HG02840 (cell line): ENCODE measurements around the gene PKP2.
"Not testable (repeated sequence)": the region's sequence is repeated elsewhere in the genome, so short reads cannot be mapped to it uniquely, and the experiment has no call there.

Experiments
- ATAC-seq: cut with Tn5 transposase; IDR thresholded peaks from one replicate; pipeline ENCODE4 v1.9.1; 2021; ENCODE audit warnings: mild to moderate bottlenecking, moderate library complexity, moderate number of reproducible peaks; ENCODE audit not compliant: unreplicated experiment, low FRiP score

The PKP2 gene

DNA sequence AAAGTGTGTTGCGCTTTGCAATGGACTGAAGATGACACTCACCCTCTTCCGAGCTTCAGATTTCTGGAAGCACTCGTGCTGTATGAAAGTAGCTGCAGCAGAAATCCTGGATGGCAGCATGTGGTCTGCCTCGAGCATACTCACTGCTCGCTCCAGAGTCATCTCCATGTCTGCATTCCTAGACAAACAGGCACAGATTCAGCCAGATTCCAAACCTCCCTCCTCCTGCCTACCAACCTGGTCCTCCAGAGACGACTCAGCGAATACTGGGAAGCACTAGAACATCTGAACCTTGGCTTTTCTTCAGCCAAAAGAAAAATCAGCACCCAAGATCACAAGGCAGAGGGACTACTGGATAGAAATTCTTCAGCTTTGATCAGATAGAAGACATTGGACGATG is 27.7 kb downstream of the PKP2 start:
- ATAC-seq: no peak

DNA sequence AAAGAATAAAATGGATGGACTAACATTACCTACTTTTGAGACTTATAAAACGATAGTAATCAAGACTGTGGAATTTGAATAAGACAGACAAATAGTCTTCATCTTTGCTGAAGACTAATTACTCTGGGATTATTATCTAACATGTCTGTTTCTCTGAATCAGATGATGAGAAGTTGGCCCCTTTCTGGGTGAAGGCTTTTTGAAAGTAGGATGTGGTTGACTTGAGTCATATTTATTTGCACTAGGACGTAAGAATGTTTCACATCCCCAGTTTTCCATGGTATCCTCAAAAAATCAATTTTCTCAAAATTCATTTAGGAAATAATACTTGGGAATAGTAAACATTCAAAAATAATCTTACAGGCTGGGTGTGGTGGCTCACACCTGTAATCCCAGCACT is 31.8 kb downstream of the PKP2 start:
- no peak for ATAC-seq

DNA sequence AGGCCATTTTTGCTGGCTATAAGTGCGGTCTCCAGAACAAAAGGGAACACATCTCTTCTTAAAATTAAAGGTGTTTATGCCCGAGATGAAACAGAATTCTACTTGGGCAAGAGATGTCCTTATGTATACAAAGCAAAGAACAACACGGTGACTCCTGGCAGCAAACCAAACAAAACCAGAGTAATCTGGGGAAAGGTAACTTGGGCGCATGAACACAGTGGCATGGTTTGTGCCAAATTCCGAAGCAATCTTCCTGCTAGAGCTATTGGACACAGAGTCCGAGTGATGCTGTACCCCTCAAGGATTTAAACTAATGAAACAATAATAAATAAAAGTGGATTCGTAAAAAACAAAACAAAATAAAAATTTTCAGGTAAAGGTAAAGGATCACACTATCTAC is 33.4 kb downstream of the PKP2 start:
- no peak for ATAC-seq

DNA sequence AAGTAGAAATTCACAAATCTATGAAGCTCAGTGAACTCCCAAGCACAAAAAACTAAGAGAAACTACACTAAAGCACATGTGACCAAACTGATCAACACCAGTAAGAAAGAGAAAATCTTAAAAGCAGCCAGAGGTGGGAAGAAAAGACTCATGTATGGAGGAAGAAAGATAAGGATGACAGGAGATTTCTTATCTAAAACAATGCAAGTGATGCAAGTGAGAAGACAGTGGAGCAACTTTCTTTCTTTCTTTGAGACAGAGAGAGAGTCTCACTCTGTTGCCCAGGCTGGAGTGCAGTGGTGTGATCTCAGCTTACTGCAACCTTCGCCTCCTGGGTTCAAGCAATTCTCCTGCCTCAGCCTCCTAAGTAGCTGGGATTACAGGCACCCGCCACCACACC is 34.9 kb downstream of the PKP2 start:
- ATAC-seq: not testable (repeated sequence)

DNA sequence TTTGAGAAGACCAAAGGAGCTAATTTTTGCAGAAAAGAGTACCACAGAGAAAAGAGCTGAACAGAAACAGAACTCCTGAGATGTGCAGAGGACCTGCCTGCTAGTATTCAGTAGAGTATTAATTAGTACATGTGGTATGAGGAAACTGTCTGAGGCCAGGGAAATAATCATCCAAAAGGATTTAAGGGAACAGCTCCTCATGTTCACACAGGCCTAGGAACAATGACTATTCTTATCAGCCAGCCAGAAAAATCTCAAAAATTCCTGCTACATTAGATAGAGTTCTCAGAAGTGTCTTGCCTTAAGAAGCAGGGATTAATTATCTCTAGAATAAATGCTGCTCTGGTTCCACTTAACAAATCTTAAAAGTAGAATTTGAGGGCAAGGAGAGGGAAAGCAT is 36.4 kb downstream of the PKP2 start:
- ATAC-seq: no peak

DNA sequence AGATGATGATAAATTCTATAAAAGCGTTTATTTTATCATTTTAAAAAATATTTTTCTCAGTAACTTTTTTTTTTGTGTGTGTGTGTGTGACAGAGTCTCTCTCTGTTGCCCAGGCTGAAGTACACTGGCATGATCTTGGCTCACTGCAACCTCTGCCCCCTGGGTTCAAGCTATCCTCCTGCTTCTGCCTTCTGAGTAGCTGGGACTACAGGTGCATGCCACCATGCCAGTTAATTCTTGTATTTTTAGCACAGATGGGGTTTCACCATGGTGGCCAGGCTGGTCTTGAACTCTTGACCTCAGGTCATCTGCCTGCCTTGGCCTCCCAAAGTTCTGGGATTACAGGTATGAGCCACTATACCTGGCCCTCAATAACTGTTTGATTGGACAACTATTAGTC is 37.2 kb downstream of the PKP2 start:
- ATAC-seq: no peak

DNA sequence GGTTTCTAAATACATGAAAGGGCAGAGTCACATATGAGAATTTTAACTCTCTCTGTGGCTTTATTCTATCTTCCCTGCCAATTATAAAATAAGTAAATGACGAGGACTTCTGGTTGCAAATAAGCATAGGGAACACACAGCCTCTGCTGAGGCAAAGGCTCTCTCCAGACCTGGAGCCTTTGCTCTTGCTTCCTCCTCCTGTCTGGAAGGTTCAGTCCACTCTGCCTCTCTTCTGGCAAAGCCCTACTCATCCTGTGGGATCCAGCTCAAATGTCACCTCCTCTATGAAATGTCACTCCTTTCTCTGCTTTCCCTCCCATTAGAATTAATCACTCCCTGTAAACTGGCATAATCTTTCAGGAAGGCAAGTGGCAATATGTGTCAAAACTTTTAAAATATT is 41.9 kb downstream of the PKP2 start:
- ATAC-seq: no peak

DNA sequence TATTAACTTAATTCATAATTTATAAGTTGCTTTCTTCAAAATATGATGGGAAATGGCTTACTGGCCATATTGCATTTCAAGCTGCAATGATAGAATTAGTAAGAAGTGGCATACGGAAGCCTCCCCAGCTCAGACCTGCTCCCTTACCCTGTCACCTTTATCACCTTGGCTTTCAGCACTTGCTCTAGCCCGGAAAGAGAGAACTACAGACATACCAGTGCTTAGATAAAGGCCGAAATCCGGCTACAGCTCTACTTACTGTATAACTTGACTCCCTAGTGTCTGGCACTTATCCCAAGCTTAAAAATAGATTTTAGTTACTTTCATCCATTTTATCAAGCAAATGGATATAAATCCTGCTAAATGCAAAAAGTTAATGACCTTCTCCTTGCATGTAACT is 42.5 kb downstream of the PKP2 start:
- ATAC-seq: no peak

DNA sequence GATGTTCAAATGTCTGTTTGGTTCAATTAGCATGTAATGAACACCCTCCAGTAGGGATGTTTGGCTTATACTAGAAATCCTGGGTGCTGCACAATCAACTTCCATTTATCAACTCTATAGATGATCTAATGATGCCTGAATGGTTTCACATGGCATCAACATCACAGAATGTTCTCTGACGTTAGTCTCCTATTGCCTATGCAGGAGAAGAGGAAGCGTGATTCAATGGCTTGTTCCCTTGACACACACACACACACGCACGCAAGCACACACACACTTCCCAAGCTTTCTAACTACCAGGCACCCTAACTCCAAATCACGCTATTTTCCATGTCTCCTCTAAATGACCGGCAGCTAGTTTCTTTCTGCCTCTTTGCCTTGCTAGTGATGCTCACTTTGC is 49.3 kb downstream of the PKP2 start:
- no peak for ATAC-seq

DNA sequence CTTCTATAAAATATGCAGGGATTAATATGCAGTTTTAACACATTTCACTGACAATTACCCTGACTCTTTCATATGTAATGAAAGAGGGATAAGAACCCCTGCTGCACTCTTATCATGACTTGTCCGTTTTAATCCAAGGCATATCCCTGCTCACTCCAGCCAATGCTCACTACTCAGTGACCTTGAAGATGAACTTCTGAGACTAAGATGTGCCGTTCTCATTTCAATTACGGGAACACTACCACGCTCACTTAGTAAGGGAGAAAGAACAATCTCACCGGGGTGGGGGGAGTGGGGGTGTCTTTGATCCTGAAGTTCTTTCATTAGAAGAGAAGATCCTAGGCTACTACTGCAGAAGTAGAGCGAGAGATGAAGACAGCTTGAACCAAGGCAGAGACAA is 50.5 kb downstream of the PKP2 start:
- ATAC-seq: no peak

DNA sequence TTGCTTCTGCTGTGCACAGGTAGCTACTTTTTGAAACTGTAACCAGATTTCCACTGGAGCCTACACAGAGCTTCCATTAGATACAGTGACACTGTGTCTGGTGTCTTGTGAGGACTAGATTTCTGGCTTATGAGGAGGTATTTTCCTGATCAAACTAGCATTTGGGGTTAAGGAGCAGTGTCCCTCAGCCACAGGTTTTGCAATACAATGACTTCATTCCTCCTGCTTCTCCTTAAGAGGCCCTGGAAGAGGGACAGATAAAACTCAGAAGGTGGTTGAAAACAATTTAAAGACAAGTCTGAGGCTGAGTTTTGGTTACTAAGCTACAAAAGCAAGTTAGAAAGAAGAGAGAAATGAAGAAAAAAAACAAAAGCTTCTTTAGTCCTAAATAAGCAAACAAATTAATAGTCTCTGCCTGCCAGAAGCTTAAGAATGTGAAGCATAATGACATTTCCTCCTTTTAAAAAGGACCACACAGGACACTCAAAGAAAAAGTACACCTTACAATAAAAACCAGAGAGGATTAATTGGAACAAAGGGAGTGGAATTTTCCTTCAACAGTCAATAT is 53.0 kb downstream of the PKP2 start:
- ATAC-seq: no peak

DNA sequence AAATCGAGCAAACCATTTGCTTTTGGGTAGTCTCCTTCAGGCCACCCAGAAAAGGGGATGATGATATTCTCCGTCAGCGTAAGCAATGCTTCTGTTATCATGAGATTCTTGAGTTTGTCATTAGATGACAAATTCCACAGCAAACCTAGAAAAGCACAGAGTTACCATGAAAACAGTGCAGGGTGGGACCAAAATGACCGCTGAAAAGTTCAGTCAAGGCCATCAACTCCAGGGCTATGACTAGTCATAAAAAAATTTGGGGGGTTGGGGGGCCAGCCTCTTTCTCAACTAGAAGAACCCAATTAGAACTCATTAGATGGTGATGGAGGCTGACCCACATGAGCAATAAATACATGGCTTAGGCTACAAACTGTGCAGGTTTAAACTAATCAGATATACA is 55.5 kb downstream of the PKP2 start:
- ATAC-seq: no peak

DNA sequence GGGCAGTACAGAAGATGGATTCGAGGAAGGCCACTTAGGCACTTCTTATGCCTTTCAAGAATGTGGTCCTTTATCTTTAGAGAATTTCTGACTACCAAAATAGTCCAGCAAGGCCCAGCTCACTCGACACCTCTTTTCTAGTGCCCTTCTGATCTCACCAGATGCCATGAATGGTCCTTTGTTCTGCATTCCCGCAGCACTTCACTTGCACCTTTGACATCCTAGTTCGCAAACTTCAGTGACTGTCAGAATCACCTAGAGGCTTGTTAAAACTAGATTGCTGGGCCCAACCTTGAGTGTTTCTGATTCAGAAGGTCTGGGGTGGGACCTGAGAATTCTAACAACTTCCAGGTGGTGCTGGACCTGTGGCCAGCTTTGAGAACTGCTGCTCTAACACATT is 56.7 kb downstream of the PKP2 start:
- no peak for ATAC-seq

DNA sequence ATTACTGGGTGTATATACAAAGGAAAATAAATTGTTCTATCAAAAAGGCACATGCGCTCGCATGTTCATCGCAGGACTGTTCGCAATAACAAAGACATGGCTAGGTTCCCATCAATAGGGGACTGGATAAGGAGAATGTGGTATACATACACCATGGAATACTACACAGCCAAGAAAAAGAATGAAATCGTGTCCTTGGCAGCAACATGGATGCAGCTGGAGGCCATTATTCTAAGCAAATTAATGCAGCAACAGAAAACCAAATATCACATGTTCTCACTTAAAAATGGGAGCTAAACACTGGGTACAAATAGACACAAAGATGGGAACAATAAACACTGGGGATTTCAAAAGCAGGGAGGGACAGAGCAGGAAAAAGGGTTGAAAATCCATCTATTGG is 58.6 kb downstream of the PKP2 start:
- ATAC-seq: no peak

DNA sequence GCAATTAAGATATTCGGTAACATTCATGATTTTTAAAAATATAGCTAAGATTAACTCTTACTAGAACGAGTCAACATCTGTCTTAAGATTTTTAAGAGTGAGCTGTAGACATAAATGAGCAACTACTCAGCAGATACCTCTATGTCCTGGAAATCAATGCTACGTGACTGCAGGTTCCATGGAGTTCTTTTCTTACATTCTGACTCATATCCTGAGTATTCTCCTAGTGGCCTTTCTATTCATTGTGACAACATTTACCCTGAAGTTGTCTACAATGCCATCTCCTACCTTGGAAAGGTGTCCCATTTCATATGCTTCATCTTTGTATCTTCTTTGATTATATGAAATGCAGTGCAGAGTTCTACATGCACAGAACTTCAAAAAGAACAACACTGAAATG is 59.9 kb downstream of the PKP2 start:
- no peak for ATAC-seq

DNA sequence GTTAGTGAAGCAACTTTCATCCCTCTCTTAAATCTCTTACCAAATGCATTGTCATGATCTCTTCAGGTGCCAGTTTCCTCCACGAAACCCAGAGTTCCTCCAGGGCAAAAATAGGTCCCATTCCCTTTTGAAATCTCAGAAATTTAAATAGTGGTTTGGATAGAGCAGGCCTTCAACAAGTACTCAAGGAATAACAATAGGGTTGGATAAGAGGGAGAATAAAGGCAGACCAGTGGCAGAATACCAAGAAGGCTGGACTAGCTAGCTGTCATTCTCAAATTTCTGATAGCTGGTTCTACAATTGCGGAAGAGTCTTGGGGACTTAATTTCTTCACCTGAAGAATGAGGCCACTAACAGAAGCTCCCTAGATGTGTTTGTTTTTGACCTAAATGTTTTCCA is 62.5 kb downstream of the PKP2 start:
- ATAC-seq: no peak

DNA sequence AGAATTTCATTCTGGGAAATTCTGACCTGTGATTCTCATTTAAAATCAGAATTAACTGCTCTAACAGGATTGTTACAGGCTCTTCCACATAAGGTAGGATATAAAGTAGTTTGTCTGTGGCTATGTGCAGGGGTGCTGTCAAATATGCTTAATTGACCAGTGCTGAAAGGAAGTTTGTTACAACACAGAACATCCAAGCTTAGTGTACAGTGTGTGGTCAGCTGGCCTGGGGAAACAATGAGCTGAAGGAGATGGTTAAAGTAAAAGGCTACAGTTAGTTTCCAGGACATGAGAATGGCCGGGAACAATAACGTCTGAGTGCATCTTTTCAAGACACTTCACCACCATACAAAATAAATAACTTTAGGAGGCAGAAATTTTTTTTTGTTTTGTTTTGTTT is 68.0 kb downstream of the PKP2 start:
- ATAC-seq: no peak

DNA sequence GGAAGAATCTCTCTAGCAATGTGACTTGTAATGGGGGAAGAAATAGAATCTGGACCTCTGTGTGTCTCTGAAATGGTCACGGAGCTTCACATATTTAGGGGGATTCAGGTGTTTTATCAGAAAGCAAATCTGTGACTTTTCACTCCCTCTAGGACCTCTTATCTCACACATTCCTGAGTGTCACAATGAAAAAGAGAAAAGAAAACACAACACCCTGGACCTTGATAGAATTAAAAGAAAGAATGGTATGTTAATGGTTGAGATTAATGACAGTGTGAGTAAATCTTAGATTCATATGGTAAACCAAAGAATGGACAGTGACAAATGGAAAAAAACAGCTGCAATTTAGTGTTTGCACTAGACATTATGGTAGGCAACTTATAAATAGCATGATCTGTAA is 68.5 kb downstream of the PKP2 start:
- no peak for ATAC-seq

DNA sequence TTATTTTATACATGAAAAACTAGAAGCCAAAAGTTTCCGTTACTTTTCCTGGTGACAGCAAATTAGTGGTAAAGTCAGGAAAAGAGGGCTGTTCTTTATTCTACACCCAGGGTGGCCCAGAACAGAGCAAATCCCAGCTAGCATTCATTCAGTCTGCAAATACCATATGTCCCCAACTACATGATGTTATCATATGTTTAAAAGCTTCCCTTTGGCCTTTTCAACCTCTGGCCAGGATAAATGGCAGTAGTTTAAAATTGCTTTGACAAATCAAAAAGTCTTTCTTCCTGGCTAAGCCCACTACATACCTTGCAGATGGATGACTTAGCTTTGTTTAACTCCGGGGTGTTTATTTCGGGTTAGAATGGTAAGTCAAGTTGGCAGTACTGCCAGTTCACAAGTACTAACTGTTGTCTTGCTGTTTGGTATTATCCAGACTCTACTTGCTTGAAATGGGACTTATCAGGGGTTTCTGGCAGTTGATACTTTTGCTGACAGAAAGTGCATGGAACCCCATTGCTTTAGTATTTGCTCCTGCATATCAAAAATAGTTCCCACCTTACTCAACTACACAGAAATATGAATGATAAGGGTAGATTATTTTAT is 69.7 kb downstream of the PKP2 start:
- ATAC-seq: no peak

DNA sequence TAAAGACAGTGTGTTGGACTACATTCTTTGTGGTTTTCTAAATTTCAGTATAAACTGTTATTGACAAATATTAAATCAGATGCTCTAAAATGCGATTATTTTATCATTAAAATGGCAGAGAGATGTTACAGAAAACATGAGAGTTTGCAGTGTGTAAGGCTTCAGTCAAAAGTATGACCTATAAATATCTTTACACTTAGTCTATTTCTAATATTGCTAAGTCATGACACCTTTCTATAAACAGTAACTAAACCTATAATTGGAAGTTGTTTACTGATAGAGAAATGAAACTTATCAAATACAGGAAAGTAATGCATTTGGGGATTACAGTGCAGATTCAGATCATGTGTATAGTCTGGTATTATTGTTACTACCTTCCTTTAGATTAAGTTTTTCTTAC is 72.0 kb downstream of the PKP2 start:
- no peak for ATAC-seq

DNA sequence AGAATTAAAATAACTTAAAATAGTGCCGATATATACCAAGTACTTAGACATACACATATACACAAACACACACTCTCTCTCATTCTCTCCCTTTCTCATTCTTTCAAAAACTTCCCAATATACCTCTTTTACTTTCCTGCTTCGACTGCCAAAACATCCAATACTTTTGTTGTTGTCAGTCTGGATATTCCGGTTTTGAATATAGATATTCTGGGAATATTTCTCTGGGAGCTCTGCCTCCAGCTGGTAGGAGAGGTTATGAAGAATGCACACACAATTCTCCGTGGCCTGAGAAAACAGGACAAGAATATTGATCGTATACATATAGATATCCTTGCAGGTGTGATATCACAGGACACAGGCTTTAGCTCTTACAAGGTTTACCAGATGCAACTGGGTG is 74.2 kb downstream of the PKP2 start:
- ATAC-seq: no peak

DNA sequence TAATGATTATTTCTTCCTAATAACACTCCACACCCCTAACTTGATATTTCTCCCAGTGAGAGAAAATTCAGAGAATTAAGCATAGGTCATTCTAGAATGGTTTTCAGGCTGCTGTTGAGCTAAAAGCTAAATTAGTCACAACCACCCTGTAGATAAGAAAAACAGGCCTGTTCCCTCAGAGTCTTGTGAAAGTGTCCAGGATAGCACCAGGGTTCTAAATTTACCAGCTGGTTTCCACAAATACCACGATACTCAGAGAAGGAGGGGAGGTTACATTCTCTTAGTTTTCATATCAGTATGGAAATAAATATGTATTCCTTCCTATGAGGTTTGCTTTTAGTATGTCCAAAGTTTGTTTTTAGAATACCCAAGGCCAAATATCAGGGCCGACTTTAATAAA is 74.9 kb downstream of the PKP2 start:
- ATAC-seq: no peak

DNA sequence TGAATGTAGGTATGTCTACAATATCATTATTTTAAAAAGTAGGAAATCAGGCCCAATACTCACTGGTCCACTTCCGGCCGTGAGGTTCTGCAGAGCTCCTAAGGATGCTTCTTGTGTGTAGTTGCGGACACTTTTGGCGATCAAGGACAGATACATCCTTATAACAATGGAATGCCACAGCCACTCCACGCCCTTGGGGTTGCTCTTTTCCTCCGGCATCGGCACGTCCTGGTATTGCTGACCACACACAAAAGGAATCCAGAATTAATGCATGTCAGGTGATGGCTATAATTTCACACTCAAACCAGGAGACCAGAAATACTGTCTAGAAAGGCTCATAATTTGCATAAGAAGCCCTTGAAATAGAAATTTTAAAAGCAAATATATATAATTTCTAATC is 75.3 kb downstream of the PKP2 start:
- ATAC-seq: no peak
